SH-SY5Y (cell line): Measurements from ENCODE around the gene CPNE4.

ENCODE experiments used
- GATA2 ChIP-seq: IDR thresholded peaks from 2 replicates; pipeline ENCODE4 v1.6.1; 2011; ENCODE audit warnings: mild to moderate bottlenecking, low read depth, low read length
- GATA3 ChIP-seq: IDR thresholded peaks from 2 replicates; pipeline ENCODE4 v1.6.1; 2011; ENCODE audit warnings: low read depth, mild to moderate bottlenecking, low read length, moderate library complexity

DNA sequence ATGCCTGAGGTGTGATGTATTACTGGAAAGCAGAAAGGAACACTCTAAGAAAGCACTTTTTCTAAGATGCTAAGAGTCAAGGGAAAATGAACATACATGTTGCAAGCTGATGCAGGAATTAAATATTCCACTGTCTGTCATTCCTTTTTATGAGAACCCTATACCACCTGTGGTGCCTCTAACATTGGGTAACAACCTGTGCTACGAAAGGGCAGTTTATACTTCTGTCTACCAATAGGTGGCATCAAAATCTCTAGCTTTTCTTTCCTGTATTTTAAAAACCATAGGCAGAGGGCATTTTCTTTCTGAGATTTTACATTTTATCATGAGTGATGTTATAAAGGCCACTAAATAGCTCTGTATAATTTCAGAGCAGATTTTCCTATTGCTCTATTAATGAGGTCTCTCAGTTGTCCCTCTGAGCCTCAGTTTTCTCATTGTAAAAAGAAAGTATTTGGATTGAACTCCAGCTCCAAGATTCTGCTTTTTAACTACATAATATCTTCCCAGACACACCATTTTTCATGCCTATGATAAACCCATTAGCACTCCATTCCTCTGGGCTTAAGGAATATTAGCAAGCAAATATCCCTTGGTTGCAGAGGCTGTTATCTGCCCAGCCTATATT is 3.5 kb upstream of the CPNE4 start:
- TF ChIP-seq GATA3: no peak
- no peak for TF ChIP-seq GATA2
